SJSA1 (cell line): Measurements from ENCODE around the gene PLD3. TPM values are rescaled to one million over a fixed set of nuclear protein-coding genes. Genes with fewer than 3 reads are reported as not detected.
A peak's percentile ranks its signal among the peaks of the same experiment; 100 is the strongest.

Experiments used
- DNase-seq, 2 experiments: peaks; one replicate each; pipeline ENCODE4 v3.0.0-alpha.2; 2015 to 2020; ENCODE audit warnings: low spot score in 2 of 2, low read depth in 1 of 2
- H3K27ac ChIP-seq: fragments of 250-450 bp; sonication (Bioruptor Pico); 2 replicates; pipeline ENCODE4 v1.5.1; 2020; ENCODE audit warnings: mild to moderate bottlenecking, moderate library complexity
- H3K27me3 ChIP-seq: fragments of 250-450 bp; sonication (Bioruptor Pico); replicated peaks from 2 replicates; pipeline ENCODE4 v1.5.1; 2020; ENCODE audit warnings: mild to moderate bottlenecking, moderate library complexity
- H3K36me3 ChIP-seq: fragments of 250-450 bp; sonication (Bioruptor Pico); 2 replicates; pipeline ENCODE4 v1.5.1; 2020; ENCODE audit warnings: mild to moderate bottlenecking
- H3K4me1 ChIP-seq: fragments of 250-450 bp; sonication (Bioruptor Pico); replicated peaks from 2 replicates; pipeline ENCODE4 v1.6.1; 2021; ENCODE audit warnings: mild to moderate bottlenecking
- H3K4me3 ChIP-seq: fragments of 250-450 bp; sonication (Bioruptor Pico); 2 replicates; pipeline ENCODE4 v1.5.1; 2020; ENCODE audit warnings: mild to moderate bottlenecking
- H3K9me3 ChIP-seq: fragments of 250-450 bp; sonication (Bioruptor Pico); replicated peaks from 2 replicates; pipeline ENCODE4 v1.5.1; 2020; ENCODE audit warnings: mild to moderate bottlenecking
- total RNA-seq: library from RNA; depleted of rRNA; stranded (reverse); fragments of >200 nt; shearing (Covaris generic); gene quantifications from 2 replicates; pipeline ENCODE4 v1.2.3, GENCODE V29; 2014

Gene PLD3
- total RNA-seq, 1 experiment from 2014 or later, result 270 TPM

GRCh38 chr19:40411958-40412499 is 63.5 kb downstream of the PLD3 start:
- Histone ChIP-seq H3K9me3 (no peaks in the 10 kb centered on the region), H3K36me3 (no peaks in the 10 kb centered on the region), H3K4me1 (peaks cover 11% of the 10 kb centered on the region), H3K27ac (no peak overlapping the region), H3K4me3 (no peak overlapping the region), H3K27me3 (no peaks in the 10 kb centered on the region)
- DNase-seq, result no peak

- peaks cover 20% of the 10 kb centered on the region for H3K4me1 ChIP-seq
- H3K36me3 ChIP-seq, result no peaks in the 10 kb centered on the region
- H3K4me3 ChIP-seq, result no peak overlapping the region
- no peaks in the 10 kb centered on the region for H3K27me3 ChIP-seq
- no peaks in the 10 kb centered on the region for H3K9me3 ChIP-seq
- no peak overlapping the region for H3K27ac ChIP-seq
- DNase-seq, result no peak
Measured at GRCh38 chr19:40412866-40413265, 64.4 kb downstream of the PLD3 start.

- H3K27me3 ChIP-seq, result no peaks in the 10 kb centered on the region
- H3K4me1 ChIP-seq, result peaks cover 20% of the 10 kb centered on the region
- no peaks in the 10 kb centered on the region for H3K36me3 ChIP-seq
- DNase-seq, result no peak
- no peaks in the 10 kb centered on the region for H3K9me3 ChIP-seq
- H3K4me3 ChIP-seq, result no peak within 1 kb of the TSS
- H3K27ac ChIP-seq, result no peak within 1 kb of the TSS
Measured at GRCh38 chr19:40413291-40413845, 64.9 kb downstream of the PLD3 start, which contains the start of gene PRX. Gene PRX, minus strand, starts transcription at chr19:40413378. Its CDS starts 5,446 bp downstream, at chr19:40407932.

- Histone ChIP-seq H3K9me3 (no peaks in the 10 kb centered on the region), H3K36me3 (no peaks in the 10 kb centered on the region)
Measured at GRCh38 chr19:40414542-40415535, 66.3 kb downstream of the PLD3 start.

GRCh38 chr19:40415768-40416167 is 67.3 kb downstream of the PLD3 start:
- no peak for DNase-seq
- Histone ChIP-seq H3K9me3 (no peaks in the 10 kb centered on the region), H3K4me3 (no peak overlapping the region)

More at GRCh38 chr19:40414542-40415535, 66.3 kb downstream of the PLD3 start:
- DNase-seq, result no peak
- Histone ChIP-seq H3K4me1 (peaks cover 20% of the 10 kb centered on the region), H3K27me3 (no peaks in the 10 kb centered on the region), H3K4me3 (no peak overlapping the region), H3K27ac (no peak overlapping the region)

GRCh38 chr19:40416918-40417642 is 68.6 kb downstream of the PLD3 start:
- peak overlapping the region; percentile 65 for H3K27ac ChIP-seq
- DNase-seq, result peak; percentile 80 to 86
- H3K36me3 ChIP-seq, result peaks cover 6% of the 10 kb centered on the region; the same call in 1 of the 2 replicates
- H3K4me1 ChIP-seq, result peaks cover 30% of the 10 kb centered on the region
- no peaks in the 10 kb centered on the region for H3K27me3 ChIP-seq
- no peak overlapping the region for H3K4me3 ChIP-seq
- no peaks in the 10 kb centered on the region for H3K9me3 ChIP-seq

More at GRCh38 chr19:40415768-40416167, 67.3 kb downstream of the PLD3 start:
- Histone ChIP-seq H3K4me1 (peaks cover 21% of the 10 kb centered on the region), H3K27me3 (no peaks in the 10 kb centered on the region), H3K27ac (no peak overlapping the region), H3K36me3 (no peaks in the 10 kb centered on the region)

- Histone ChIP-seq H3K27ac (peak overlapping the region; percentile 65), H3K4me3 (no peak overlapping the region), H3K9me3 (no peaks in the 10 kb centered on the region), H3K36me3 (peaks cover 11% of the 10 kb centered on the region), H3K27me3 (no peaks in the 10 kb centered on the region), H3K4me1 (peaks cover 30% of the 10 kb centered on the region)
- DNase-seq, result no peak
Measured at GRCh38 chr19:40417643-40417981, 69.1 kb downstream of the PLD3 start.

- Histone ChIP-seq H3K27me3 (no peaks in the 10 kb centered on the region), H3K27ac (peak overlapping the region; percentile 65; the same call in 1 of the 2 replicates), H3K36me3 (peaks cover 16% of the 10 kb centered on the region), H3K4me3 (no peak overlapping the region), H3K4me1 (peaks cover 30% of the 10 kb centered on the region), H3K9me3 (no peaks in the 10 kb centered on the region)
- no peak for DNase-seq
Measured at GRCh38 chr19:40418040-40418439, 69.5 kb downstream of the PLD3 start.

GRCh38 chr19:40419066-40419612 is 70.6 kb downstream of the PLD3 start:
- Histone ChIP-seq H3K4me3 (no peak overlapping the region), H3K9me3 (no peaks in the 10 kb centered on the region), H3K27ac (no peak overlapping the region), H3K27me3 (no peaks in the 10 kb centered on the region), H3K4me1 (peaks cover 30% of the 10 kb centered on the region), H3K36me3 (peaks cover 22% of the 10 kb centered on the region)
- no peak for DNase-seq

- no peak overlapping the region for H3K27ac ChIP-seq
- no peak overlapping the region for H3K4me3 ChIP-seq
- H3K27me3 ChIP-seq, result no peaks in the 10 kb centered on the region
- DNase-seq, result no peak
- peaks cover 28% of the 10 kb centered on the region for H3K4me1 ChIP-seq
- no peaks in the 10 kb centered on the region for H3K9me3 ChIP-seq
- peaks cover 22% of the 10 kb centered on the region for H3K36me3 ChIP-seq
Measured at GRCh38 chr19:40419780-40420179, 71.3 kb downstream of the PLD3 start.

GRCh38 chr19:40420451-40420765 is 71.9 kb downstream of the PLD3 start:
- H3K27ac ChIP-seq, result no peak overlapping the region
- H3K27me3 ChIP-seq, result no peaks in the 10 kb centered on the region
- H3K36me3 ChIP-seq, result peaks cover 22% of the 10 kb centered on the region
- peaks cover 23% of the 10 kb centered on the region for H3K4me1 ChIP-seq
- peak overlapping the region; percentile 44 for H3K4me3 ChIP-seq
- no peak for DNase-seq
- H3K9me3 ChIP-seq, result no peaks in the 10 kb centered on the region

- Histone ChIP-seq H3K4me1 (peaks cover 23% of the 10 kb centered on the region), H3K36me3 (peaks cover 22% of the 10 kb centered on the region), H3K4me3 (peak overlapping the region; percentile 44), H3K27ac (peak overlapping the region; percentile 77), H3K9me3 (no peaks in the 10 kb centered on the region), H3K27me3 (no peaks in the 10 kb centered on the region)
- DNase-seq, result peak; percentile 91 to 97
Measured at GRCh38 chr19:40420766-40421765, 72.6 kb downstream of the PLD3 start.
